GM12801 (cell line): ENCODE data around the gene COX6A2.

ENCODE experiments used
- CTCF ChIP-seq: IDR thresholded peaks from one replicate; pipeline ENCODE4 v1.5.1; 2011; ENCODE audit warnings: control low read depth; ENCODE audit not compliant: insufficient read length; ENCODE audit errors: extremely low read depth

The COX6A2 gene

GRCh38 chr16:31397096-31397660 is 31.0 kb downstream of the COX6A2 start:
- no peak for TF ChIP-seq CTCF

- TF ChIP-seq CTCF = no peak
These were observed 32.5 kb downstream of the COX6A2 start for GRCh38 chr16:31395647-31396046.

GRCh38 chr16:31393056-31393455 is 35.1 kb downstream of the COX6A2 start, which contains the start of gene ITGAD:
Gene ITGAD (plus strand): TSS chr16:31393335. CDS start chr16:31393361, 26 bp downstream.
- TF ChIP-seq CTCF = no peak

- TF ChIP-seq CTCF = no peak
These were observed 37.6 kb downstream of the COX6A2 start for GRCh38 chr16:31390504-31391041.

GRCh38 chr16:31388535-31388934 is 39.6 kb downstream of the COX6A2 start:
- TF ChIP-seq CTCF = no peak

GRCh38 chr16:31386157-31386984 is 41.8 kb downstream of the COX6A2 start:
- TF ChIP-seq CTCF = no peak

- TF ChIP-seq CTCF = no peak
These were observed 42.5 kb downstream of the COX6A2 start for GRCh38 chr16:31385680-31386079.
